GM12865 (cell line): ENCODE measurements around the gene COX8C.

ENCODE experiments used
- DNase-seq: peaks from one replicate; pipeline ENCODE4 v3.0.0; 2010; ENCODE audit warnings: low read depth
- H3K4me3 ChIP-seq: 2 replicates; pipeline ENCODE4 v1.5.1; 2011; ENCODE audit warnings: mild to moderate bottlenecking, low read depth, low read length, control low read depth
- TF ChIP-seq, protein P1 (sequence below): IDR thresholded peaks from 2 replicates; pipeline ENCODE4 v1.5.1; 2011; ENCODE audit warnings: low read length, control low read depth, low read depth, inconsistent platforms; ENCODE audit not compliant: insufficient read depth; ENCODE audit errors: missing control alignments

COX8C gene, protein sequence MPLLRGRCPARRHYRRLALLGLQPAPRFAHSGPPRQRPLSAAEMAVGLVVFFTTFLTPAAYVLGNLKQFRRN

DNA sequence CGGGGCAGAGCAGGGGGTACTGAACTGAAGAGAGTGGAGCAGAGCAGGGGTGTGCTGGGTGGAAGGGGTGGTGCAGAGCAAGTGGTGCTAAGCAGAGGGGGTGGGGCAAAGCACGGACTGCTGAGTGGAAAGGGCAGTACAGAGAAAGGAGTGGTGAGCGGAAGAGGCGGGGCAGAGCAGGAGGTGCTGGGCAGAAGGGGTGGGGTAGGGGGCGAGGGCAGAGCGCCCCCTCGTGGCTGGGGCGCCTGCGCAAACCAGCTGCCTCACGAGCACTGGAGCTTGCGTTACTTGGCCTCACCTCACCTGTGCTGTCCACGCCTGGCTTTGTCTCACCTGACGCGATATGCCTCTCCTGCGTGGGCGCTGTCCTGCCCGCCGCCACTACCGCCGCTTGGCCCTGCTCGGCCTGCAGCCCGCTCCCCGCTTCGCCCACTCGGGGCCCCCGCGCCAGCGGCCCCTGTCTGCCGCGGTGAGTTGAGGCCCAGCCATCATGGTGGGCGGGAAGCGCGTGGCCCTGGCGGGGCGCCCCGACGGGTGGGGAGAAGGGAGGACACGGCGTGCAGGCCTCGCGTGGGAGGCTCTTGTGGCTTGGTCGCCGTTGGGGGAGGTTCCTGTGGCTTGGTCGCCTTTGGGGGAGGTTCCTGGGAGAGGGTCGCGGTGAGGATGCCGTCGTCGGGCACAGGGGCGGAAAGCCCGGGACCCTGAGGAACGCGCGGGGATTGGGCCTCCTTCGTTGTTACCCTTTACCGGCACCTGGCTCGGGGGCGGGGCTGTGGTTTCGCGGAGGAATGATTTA is at the start of gene COX8C:
Gene COX8C, plus strand, starts transcription at position 257 of the 796 bp plus-strand sequence. Its CDS starts 87 bp downstream, at position 344.
- DNase-seq, result no peak
- TF ChIP-seq, protein P1, sequence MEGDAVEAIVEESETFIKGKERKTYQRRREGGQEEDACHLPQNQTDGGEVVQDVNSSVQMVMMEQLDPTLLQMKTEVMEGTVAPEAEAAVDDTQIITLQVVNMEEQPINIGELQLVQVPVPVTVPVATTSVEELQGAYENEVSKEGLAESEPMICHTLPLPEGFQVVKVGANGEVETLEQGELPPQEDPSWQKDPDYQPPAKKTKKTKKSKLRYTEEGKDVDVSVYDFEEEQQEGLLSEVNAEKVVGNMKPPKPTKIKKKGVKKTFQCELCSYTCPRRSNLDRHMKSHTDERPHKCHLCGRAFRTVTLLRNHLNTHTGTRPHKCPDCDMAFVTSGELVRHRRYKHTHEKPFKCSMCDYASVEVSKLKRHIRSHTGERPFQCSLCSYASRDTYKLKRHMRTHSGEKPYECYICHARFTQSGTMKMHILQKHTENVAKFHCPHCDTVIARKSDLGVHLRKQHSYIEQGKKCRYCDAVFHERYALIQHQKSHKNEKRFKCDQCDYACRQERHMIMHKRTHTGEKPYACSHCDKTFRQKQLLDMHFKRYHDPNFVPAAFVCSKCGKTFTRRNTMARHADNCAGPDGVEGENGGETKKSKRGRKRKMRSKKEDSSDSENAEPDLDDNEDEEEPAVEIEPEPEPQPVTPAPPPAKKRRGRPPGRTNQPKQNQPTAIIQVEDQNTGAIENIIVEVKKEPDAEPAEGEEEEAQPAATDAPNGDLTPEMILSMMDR, result no peak
- H3K4me3 ChIP-seq, result no peak within 1 kb of the TSS

DNA sequence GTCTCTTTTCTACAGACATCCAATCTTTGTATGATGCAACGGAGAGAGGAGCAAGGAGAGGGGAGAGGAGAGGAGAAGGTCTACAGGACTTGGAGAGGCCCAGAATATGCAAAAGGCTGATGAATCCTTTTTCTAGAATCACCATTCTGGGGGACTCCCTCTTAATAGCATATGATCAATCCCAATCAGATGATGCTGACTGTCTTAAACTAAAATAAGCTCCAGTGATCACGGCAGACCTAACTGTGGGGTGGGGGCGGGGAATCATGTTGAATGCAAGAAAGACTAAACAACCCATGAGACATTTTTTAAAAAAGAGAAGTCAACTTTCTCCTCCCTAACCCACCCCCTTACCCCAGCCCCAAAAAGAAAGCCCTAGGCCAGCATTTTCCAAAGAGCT is 47.6 kb upstream of the COX8C start:
- H3K4me3 ChIP-seq, result no peak overlapping the region
- TF ChIP-seq, protein P1, result no peak
- no peak for DNase-seq

DNA sequence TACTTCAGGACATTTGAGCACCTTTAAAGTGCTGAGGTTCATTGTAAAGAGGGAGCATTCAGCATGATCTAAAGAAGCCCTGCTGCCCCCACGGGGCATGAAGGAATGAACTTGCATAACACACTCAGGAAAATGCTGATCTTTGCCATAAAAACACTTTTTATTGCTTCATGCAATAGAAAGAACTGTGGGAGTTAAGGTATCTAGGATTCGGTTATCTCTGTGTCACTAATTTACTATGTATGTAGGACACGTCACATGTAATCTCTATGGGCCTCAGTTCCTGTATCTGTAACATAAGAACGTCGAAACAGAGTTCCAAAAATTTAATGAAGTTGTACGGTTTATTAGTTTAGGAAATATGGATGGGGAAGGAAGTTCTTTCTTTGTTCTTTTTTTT is 47.1 kb upstream of the COX8C start:
- H3K4me3 ChIP-seq, result no peak overlapping the region
- DNase-seq, result no peak
- TF ChIP-seq, protein P1, result no peak

DNA sequence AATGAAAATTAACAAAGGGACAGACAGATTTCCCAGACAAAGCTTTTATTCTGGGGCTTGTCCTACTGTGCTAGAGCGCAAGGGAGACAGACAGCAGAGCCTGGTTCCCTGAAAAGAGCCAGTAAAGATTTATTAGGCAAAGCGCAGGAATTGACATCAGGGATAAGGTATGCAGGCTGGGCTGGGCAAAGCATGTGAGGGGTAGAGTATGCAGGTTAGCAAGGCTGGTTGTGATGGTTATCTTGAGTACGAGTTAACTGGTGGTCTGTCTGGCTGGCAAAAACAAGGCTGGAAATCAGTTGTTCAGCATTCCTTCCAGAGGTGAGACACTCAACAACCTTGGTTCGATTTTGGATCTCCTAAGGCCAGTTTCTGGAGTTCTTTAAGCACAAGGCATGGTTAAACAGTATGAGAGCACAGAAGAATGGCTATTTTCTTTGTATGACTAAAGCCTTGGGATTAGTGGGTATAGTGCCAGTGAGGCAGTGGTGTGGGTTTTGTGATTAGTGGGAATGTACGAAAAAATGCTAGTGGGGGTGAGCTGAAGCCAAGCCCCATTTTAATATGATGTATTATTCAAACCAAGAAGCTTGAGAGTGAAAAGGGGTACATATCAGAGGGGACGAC is 45.0 kb upstream of the COX8C start:
- TF ChIP-seq, protein P1, result no peak
- no peak for DNase-seq

DNA sequence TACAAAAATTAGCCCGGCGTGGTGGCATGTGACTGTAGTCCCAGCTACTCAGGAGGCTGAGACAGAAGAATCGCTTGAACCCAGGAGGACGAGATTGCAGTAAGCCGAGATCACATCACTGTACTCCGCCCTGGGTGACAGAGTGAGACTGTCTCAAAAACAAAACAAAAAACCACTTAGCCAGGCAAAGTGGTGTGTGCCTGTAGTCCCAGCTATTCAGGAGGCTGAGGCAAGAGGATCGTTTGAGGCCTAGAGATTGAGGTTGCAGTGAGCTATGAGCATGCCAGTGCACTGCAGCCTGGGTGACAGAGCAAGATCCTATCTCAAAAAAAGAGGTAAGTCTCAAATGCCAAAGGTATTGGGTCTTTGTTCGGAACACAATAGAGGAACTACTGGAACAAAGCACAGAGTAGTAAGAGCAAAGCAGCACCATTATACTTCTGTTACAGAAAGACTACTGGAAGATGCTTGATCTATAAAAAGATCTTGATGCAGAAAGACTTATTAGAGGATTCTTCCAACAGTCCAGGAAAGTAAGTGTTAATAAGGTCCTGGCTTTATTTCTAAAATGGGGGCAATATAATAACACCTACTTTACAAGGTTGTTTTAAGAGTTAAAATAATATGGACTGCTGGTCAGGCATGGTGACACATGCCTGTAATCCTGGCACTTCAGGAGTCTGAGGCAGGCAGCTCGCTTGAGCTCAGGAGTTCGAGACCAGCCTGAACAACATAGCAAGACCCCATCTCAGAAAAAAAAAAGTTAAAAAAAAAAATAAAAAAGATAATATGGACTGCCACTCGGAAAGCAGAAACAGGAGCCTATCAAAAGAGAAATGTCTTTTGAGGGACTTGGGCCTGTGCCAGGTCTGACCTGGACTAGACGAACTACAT is 44.0 kb upstream of the COX8C start:
- TF ChIP-seq, protein P1, result no peak
- DNase-seq, result no peak
- H3K4me3 ChIP-seq, result no peak overlapping the region

More for the DNA sequence above, 45.0 kb upstream of the COX8C start:
- no peak overlapping the region for H3K4me3 ChIP-seq

DNA sequence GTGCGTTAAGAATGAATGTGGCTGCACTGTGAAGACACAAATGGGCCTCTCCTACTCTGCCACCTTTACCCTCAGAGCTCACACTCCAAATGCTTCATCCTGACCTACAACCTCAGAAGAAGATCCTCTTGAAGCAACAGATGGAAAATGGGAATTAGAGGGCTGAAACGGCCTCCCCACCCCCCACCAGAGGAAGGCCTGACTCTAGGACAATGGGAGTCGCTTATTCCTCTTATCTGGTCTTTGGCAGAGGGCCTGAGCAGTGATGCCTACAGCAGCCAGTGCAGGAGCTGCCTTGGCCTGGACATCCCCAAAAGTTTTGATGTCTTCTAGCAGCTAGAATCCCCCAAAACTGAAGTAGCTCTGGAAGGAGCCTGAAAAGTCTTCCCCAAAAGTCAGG is 43.3 kb upstream of the COX8C start:
- TF ChIP-seq, protein P1, result no peak
- no peak for DNase-seq
- H3K4me3 ChIP-seq, result no peak overlapping the region
